ENCODE results near the gene MAP2. TPM values are rescaled to one million over a fixed set of nuclear protein-coding genes. Genes with fewer than 3 reads are reported as not detected.

The MAP2 gene
- total RNA-seq, 1 experiment from 2014 or later: 6.7 TPM

DNA sequence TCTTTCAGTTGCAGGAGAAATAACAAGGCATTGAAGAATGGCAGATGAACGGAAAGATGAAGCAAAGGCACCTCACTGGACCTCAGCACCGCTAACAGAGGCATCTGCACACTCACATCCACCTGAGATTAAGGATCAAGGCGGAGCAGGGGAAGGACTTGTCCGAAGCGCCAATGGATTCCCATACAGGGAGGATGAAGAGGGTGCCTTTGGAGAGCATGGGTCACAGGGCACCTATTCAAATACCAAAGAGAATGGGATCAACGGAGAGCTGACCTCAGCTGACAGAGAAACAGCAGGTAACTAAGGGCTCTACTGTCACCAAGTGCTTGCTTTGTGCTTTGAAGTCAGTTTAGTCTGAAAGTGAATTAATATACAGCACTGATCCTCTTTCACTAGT lies 229.3 kb downstream of the MAP2 start:
- no peak for DNase-seq (ENCODE audit: low read depth)

DNA sequence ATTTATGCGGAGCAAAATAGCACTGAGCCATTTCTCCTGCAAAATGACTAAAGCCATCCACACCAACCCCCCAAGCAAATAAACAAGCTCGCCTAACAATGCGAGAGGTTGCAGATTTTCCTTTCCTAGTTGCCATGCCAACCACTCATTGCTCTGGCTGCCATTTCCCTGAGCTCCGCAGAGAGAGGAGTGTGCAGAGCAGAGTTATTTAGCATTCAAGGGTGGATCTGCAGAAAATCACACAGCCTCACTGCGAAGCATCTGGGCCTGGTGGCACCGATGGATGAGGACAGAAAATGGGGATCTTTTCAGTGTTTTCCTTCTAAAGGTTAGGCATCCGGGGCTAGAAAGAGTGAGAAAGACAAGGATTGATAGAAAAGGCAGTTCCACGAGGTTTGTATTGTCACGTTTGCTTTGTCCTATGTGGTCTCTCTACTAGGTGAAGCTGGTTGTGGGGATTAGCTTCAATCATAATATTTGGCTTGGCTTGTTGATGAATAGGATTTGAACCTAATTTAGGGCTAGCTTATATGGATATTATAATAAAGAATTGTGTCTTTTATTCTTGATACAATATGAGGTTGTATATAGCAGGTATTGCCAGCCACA lies 237.5 kb downstream of the MAP2 start:
- DNase-seq (ENCODE audit: low read depth): no peak

DNA sequence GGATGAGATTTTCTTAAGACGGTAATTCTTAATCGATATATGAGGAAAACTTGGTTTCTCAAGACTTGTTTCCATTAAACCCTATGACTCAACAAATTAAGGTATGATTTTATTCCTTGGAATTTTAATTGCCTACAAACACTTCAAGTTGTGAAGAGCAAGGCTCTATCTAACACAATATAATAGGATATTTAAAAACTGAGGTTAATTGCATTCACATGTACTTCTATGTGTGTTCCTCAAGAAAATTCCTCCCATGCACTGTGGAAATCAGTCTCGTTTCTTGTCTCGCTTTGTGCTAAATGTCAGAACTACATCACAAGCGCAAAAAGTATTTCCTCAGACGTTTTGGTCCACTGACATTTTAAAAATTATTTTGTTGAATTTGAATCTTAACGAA lies 238.2 kb downstream of the MAP2 start:
- DNase-seq (ENCODE audit: low read depth): no peak

DNA sequence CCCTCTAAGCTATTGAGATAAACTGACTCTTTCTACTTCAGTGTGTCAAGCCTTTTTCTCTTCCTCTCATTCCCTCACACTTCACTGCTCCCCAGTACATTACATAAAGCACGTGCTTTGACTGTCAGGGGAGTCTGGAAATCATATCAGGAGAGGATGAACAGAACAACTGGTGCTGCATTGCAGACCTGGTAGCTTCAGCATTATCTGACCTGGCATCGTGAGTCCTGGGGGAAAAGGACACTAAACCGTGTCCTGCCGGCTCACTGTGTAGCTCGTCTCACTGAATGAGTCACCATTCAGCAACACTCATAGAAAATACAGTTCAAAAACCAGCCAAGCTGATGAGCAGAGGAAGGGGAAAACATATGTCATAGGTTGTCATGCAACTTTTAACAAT lies 239.3 kb downstream of the MAP2 start:
- peak; percentile 23 for DNase-seq (ENCODE audit: low read depth)

DNA sequence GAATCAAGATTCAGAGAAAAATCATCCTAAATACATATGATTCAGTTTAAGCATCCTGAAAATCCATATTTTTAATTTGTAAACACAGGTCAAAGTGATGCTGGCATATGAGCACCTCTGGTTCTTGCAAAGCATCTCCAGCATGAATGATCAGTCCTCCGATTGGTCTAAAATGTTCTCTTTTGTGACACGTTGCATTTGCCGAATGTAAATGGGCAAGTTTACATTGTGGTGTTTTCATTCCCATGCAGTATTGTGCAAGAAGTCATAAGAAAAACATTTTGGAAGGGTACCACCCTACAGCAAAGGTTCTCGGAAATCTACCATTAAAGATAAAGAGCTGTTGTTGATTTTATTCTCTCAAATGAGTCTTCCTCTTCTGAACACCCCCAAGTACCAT lies 239.8 kb downstream of the MAP2 start:
- no peak for DNase-seq (ENCODE audit: low read depth)

DNA sequence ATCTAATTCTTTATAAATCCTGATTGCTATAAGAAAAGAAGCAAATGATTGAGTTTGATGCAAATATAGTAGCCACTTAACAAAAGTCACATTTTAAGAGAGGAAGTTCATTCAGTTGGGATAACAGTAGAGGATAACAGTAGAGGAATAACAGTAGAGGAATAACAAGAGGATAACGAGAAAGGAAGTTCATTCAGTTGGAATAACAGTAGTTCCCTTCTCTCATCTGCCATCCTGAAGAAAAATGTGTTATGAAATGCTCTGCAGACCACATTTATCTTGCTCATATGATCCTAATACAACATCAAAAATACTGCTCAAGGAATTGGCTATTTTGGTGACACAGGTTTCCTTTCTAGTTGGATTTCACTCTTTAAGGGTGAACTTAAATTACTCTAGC lies 242.4 kb downstream of the MAP2 start:
- no peak for DNase-seq (ENCODE audit: low read depth)

DNA sequence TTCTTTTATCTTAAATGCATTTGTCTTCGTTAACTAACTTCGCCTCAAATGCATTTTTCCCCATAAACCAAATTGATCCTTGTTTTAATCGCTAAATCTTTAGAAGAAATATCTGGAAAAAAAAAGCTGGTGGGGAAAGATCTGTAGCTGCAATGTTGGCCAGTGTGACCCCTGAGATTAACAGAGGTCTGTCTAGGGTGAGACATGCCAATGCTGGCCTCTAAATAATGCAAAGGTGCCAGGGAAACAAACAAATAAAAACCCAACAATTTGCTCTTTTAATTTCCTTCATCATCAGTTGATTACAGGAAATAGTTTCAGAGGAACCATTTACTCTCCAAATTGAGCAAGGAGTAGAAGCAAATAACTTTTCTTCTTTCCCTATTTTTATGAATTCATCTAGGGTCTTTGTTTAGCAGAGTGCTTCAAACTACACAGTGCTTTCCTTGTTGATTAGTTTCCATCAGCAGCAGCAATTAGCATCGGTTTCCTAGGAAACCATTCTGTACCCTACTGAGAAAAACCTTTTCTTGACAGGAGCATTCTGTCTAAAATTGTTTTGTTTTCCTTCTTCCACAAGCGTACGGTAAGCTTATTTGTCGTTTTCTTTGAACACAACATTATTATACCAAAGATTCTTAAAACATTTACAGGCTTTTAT lies 247.3 kb downstream of the MAP2 start:
- no peak for DNase-seq (ENCODE audit: low read depth)

DNA sequence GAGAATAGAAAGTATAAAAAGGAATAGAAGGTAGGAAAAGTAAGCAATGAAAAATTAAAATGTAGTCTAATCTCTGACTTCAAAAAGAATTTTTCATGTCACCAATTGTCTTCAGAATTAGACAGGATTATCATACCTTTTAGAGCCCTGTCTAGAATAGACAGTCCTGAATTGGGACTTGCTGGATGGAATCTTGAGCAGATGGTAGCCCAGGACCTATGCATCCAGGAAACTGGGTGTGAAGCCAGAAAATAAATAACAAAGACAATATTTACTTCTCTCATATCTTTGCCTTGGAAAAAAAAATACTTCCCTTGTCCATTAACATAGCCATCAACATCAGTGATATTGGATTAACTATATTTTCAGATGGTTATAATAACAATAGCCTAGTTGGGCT lies 250.0 kb downstream of the MAP2 start:
- no peak for DNase-seq (ENCODE audit: low read depth)

DNA sequence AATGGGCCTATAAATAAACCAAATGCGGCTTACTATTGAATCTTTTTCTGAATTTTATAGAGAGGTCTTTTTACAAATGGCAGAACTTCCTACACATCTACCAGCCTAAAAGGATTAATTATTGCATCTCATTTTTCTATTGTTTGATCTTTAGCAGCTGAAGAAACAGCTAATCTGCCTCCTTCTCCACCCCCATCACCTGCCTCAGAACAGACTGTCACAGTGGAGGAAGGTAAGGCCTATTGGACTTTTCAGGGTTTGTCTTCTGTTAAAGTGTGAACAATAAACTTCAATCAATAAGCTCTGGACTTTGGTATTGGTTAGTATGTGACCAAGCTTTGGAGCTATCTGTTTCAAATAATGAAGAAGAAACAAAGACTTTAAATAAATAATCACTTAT lies 256.7 kb downstream of the MAP2 start:
- no peak for DNase-seq (ENCODE audit: low read depth)

DNA sequence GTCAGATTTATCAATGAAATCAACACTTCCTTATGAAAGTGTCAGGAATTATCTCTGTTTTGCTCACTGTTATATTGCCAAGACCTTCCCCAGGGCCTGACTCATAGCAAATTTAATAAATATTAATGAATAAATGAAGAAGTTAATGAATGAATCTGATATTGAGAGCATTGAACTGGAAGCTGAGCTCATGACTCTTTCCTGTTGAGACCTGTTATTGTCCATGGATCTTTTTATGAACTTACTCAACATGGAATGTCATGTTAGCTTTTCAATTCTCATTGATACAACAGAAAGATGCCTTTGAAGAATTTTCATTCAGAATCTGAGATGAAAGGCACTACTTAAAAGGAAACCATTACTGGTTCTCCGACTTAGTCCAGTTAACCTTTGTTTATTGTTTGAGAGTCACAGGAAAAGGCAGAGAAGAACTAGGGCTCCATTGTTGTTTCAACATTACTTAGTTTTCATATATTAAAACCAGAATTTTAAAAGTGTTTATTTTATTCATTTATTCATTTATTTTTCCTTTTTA lies 257.4 kb downstream of the MAP2 start:
- no peak for DNase-seq (ENCODE audit: low read depth)

DNA sequence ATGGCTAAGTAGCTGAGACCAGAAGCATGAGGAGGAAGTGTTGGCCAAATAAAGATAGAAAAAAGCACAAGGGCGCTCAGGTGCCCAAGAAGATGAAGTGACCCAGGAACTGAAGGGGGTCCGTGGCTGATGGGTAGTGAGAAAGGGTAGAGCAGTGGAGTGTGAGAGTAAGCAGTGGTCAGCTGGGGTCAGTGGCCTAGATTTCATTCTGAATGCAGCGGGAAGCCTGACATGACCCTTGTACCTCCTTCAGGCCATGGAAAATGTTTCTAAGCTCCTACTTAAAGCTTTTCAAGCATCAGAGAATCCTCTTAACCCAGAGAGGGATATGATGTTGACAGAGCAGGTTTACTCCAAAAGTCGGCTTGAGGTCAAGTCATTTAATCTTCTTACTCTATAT lies 258.8 kb downstream of the MAP2 start:
- DNase-seq (ENCODE audit: low read depth): no peak

DNA sequence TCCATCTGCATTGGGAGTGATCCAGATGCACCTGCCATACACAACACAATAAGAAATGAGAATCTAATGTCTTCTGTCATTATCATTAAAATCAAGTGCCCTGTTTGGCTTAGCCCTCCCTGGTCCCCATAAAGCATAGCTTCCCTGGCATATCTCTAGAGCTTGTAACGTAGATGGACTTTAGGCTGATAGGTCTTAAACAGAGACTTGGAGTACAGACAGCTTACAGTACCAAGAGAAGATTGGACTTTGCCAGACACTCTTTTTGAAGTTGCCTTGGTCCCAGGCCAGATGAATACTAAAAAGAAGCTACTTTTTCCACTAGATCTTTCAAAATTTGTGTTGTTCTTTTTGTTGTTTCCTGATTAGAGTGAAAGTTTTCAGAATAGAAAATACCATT lies 261.5 kb downstream of the MAP2 start:
- no peak for DNase-seq (ENCODE audit: low read depth)

DNA sequence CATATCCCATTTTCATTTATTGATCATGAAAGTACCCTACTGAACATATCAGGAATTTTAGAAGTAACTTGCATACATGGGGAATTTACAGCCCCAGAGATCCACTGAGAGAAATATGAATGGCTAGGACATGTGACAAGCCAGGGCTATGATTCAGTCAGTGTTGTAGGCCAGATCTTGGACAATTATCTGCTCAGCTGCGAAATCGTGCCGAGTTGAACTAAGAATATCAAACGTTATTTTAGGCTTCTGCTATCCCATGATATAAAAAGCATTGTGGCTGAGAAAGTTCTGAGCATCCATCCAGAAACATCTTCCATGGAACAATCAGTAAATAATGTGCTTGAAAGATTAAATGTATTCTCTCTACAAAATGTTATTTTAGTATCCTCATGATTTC lies 262.1 kb downstream of the MAP2 start:
- no peak for DNase-seq (ENCODE audit: low read depth)

DNA sequence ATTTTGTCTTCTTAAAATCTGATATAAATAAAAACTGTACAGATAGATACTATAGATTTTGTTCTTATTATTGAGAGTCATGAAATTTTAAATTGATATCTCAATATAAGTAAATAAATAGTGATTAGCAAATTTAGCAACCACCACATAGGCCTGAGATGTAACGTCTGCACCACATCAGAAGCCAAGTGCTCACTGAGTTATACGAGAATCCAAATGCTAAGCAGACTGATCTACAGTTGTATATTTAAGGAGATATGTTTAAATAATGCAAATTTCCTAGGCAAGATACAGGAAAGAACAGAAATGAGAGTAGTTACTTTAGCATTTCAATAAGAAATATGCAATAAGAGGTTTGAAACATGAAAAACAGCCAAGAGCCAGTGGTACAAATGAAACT lies 262.6 kb downstream of the MAP2 start:
- no peak for DNase-seq (ENCODE audit: low read depth)

DNA sequence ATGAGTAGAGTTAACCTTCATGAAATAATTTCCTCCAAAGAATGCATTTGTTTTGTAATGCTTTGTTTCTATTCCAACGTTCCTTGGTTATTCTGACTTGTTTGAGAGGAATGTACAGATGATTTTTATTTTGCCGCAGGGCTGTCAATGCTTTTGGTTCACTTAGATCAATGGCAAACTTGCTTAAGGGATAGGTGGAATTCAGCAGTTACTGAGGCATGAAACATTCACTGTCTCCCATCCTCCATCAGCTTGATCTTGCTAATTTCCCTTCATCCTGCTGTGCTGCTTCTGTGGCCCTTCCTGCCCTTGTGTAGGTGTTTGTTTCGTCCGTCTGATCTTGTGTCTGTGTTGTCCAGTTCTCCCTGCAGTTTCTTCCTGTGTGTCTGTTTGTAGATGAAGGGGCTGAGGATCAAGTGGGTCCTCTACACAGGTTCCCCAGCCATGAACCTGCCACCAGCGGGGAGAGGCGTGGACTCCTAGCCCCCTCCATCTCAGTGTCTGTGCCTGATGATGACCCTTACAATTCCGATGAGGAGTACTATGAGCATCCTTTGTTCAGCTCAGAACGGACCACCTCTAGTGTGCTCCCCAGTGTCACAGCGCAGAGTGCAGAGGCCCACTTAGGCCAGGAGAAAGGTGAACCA lies 263.6 kb downstream of the MAP2 start:
- peak; percentile 2 for DNase-seq (ENCODE audit: low read depth)

DNA sequence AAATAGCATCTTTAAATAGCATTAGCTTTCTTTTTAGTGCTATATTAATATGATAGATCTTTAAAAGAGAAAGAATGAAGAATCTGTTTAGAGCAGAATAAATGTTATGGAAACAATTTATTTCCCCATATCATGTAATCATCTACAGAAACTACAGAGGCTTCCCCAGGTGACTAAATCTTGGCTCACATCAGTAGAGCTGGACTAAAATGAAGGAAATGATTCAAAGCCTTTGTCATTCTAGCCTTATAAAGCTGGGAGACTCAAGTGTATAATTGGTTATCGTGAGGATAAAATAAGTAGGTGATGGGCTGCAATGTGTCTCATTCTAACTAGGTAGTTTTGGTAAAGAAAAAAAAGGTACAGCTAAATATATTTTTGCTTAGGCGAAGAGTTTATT lies 264.5 kb downstream of the MAP2 start:
- no peak for DNase-seq (ENCODE audit: low read depth)

DNA sequence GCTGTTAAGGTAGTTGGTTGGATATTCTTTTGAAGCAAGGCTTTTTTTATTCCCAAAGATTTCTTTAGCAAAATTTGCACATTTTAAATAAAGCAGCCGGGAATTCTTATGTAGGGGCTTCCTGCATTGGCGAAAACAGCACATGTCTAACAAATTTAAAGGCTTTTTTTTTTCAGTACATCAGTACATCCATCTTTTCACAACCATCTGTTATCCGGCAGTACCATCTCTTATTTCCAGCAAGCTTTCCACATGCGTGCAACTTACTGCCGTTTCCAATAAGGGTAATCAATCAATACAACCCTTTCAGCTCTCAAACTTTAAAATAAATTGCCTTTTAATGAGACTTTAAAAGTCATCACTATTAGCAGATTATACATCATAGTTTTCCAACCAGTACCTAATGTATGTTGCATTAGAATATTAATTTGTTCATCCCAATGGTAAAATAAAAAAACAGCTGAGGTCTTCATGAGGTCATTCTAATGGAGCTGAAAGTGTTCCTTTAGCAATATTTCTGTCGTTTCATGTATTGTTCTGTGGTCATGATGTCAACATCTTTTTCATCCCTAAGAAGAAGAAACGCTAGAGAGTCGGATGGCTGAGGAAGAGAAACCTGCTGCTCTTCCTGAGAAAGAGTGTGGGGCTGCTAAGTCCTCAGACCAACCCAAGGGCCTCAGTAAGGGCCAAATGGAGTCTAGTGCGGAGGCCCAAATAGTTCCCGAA lies 266.3 kb downstream of the MAP2 start:
- DNase-seq (ENCODE audit: low read depth): no peak

DNA sequence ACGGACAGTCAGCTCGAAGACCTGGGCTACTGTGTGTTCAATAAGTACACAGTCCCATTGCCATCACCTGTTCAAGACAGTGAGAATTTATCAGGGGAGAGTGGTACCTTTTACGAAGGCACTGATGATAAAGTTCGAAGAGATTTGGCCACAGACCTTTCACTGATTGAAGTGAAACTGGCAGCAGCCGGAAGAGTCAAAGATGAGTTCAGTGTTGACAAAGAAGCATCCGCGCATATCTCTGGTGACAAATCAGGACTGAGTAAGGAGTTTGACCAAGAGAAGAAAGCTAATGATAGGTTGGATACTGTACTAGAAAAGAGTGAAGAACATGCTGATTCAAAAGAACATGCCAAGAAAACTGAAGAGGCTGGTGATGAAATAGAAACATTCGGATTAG lies 270.9 kb downstream of the MAP2 start:
- no peak for DNase-seq (ENCODE audit: low read depth)

DNA sequence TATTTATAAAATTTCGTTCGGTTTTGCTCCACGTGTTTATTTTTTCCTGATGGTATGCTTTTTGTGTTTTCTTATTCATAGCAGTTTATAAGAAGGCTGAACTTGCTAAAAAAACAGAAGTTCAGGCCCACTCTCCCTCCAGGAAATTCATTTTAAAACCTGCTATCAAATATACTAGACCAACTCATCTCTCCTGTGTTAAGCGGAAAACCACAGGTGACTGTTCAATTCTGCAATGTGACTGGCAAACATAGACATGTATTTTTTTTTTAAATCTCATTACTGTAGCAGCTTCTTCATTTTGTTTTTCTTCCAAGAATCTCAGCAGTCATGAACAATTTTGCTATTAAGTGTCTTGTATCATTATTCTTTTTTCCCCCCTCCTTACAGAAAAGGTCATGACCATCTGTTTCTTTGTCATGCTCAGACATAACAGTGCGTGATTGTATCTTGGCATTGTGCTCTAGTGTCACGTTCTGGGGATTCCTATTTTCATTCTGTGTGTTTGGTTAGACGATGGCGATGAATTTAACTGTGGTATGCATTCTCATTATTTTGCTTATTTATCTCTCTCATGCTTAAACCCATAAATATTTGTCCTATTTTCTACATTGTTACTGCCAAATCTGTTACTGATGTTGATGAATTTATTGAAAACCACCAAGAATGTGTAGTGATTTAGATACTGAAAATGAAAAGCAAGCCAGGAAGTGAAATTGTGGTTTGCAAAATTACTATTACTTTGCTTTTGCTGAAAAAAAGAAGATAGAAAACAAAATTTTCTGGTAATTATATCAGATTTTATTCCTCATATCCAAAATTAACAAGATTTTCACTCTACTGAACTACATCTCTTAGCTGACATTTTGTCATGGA lies 273.2 kb downstream of the MAP2 start:
- DNase-seq (ENCODE audit: low read depth): no peak

DNA sequence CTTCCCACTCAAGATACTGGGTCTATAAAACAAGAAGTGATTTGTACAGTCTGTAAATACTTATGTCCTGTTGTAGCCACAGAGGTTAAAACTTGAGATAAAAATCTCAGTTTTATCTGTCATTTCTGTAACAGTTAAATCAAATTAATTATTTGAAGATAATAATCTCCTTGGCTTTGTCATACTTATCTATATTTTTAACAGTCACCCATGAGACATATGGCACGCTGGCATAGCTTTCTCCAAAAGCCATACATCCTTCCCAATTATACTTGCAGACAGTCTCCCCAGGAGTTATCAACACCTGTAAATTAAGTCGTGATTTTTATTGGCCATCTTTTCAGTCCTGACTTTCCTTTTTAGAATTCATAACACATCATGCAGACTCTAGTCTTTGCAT lies 278.9 kb downstream of the MAP2 start:
- DNase-seq (ENCODE audit: low read depth): no peak

DNA sequence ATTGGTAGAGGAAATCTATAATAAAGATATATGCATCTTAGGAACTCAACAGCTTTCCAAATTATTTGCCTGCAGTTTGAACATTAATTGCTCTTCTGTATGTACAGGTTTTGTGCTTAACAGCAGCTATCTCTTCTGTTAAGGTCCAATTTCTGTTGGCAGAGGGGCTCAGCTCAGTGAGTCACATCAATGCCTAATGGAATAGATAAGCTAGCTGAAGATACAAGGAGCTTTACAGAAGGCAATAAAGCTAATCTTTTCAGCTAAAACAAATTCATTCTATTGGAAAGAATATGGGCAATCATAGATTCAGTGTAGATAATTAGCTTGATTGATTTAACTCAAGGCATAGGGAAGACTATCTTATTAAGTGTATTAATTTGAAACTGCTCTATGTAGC lies 289.4 kb downstream of the MAP2 start:
- DNase-seq (ENCODE audit: low read depth): no peak

DNA sequence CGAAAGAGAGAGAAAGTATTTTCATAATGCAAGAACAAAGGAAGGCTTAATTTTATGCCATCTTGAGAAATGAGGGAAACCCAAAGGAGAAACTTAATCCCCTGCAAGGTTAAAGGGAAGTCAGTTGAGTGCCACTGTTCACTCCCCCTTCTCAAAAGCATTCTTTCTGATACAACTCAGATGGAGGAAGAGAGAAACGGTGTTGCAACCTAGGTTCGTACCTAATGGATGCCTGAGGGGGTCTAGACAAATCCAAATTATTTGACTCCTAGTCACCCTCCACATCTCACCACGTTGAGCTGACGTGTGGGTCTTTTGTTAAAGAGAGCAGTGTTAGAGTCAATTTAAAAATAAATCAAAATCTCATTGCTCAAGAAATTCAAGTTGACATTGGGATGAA lies 295.2 kb downstream of the MAP2 start:
- no peak for DNase-seq (ENCODE audit: low read depth)

All from RPMI7951 (cell line).